Stimulated activated naive CD4-positive, alpha-beta T cell (primary cell): ENCODE results near the gene TBCD.
"Not testable (repeated sequence)": the region's sequence is repeated elsewhere in the genome, so short reads cannot be mapped to it uniquely, and the experiment has no call there.

ENCODE experiments used
- DNase-seq, 6 experiments: peaks; one replicate each; lab custom pipeline; 2025; lab: John Stamatoyannopoulos, UW

Gene TBCD

GRCh38 chr17:82729479-82730260 is 22.2 kb upstream of the TBCD start:
- DNase-seq = no peak

GRCh38 chr17:82732118-82732743 is 19.6 kb upstream of the TBCD start:
- no peak for DNase-seq

GRCh38 chr17:82734987-82735866 is 16.6 kb upstream of the TBCD start, which contains the start of gene FN3K:
Gene FN3K (plus strand): TSS chr17:82735615. CDS start chr17:82735637, 22 bp downstream.
- peak in 5 of 6 experiments; percentile 25 to 55 (median 32) for DNase-seq

GRCh38 chr17:82736511-82737185 is 15.2 kb upstream of the TBCD start:
- no peak for DNase-seq

- no peak for DNase-seq
Observed at GRCh38 chr17:82737967-82738877, 13.6 kb upstream of the TBCD start.

GRCh38 chr17:82740906-82741759 is 10.7 kb upstream of the TBCD start:
- DNase-seq = no peak

- DNase-seq = no peak
Observed at GRCh38 chr17:82743344-82744219, 8.3 kb upstream of the TBCD start.

GRCh38 chr17:82744736-82745135 is 7.1 kb upstream of the TBCD start:
- not testable (repeated sequence) for DNase-seq

GRCh38 chr17:82745524-82745923 is 6.3 kb upstream of the TBCD start:
- no peak for DNase-seq

GRCh38 chr17:82748756-82749155 is 3.1 kb upstream of the TBCD start:
- DNase-seq = no peak

GRCh38 chr17:82750241-82750908 is 1.5 kb upstream of the TBCD start:
- peak in 2 of 6 experiments; percentile 4 to 8 for DNase-seq

GRCh38 chr17:82751171-82751570 is 694 bp upstream of the TBCD start:
- DNase-seq = no peak

- peak in 1 of 6 experiments; percentile 29 for DNase-seq
Observed at GRCh38 chr17:82752371-82753200, 721 bp downstream of the TBCD start.

- DNase-seq = no peak
Observed at GRCh38 chr17:82753201-82753464, 1.3 kb downstream of the TBCD start.

- no peak for DNase-seq
Observed at GRCh38 chr17:82754297-82755208, 2.7 kb downstream of the TBCD start.

- DNase-seq = no peak
Observed at GRCh38 chr17:82756166-82756565, 4.3 kb downstream of the TBCD start.

GRCh38 chr17:82765371-82765770 is 13.5 kb downstream of the TBCD start:
- DNase-seq = no peak
